Stomach (tissue), 9 donors: ENCODE results near the gene GRIN2B. TPM values are rescaled to one million over a fixed set of nuclear protein-coding genes. Genes with fewer than 3 reads are reported as not detected.

Experiments used
- DNase-seq, 2 donors: peaks; one replicate each; pipeline versions ENCODE4 v3.0.0 to v3.0.0-alpha.2; 2013 to 2019
- H3K27ac ChIP-seq, 5 donors: fragments of 200-600 bp in 4 of 5; sonication (generic) in 4 of 5; one replicate each; pipeline ENCODE4 v1.5.1; 2013 to 2019; ENCODE audit warnings: mild to moderate bottlenecking in 1 of 5, moderate library complexity in 1 of 5
- H3K27me3 ChIP-seq, 3 donors: fragments of 200-600 bp; sonication (generic); one replicate each; pipeline ENCODE4 v1.5.1; 2017 to 2019; ENCODE audit warnings: mixed run types in 1 of 3
- H3K36me3 ChIP-seq, 4 donors: fragments of 200-600 bp; sonication (generic); 1 replicate in 3 of 4; 2 replicates in 1 of 4; pipeline ENCODE4 v1.5.1; 2016 to 2019
- H3K4me1 ChIP-seq, 4 donors: fragments of 200-600 bp; sonication (generic); one replicate each; pipeline ENCODE4 v1.5.1; 2016 to 2019
- H3K4me3 ChIP-seq, 4 donors: fragments of 200-600 bp; sonication (generic) in 3 of 4; one replicate each; pipeline ENCODE4 v1.5.1; 2016 to 2019; ENCODE audit warnings: mild to moderate bottlenecking in 1 of 4
- H3K9me3 ChIP-seq, 4 donors: fragments of 200-600 bp; sonication (generic); one replicate each; pipeline ENCODE4 v1.5.1; 2016 to 2019
- EP300 ChIP-seq: sonication (generic); formaldehyde crosslinking; IDR thresholded peaks from one replicate; pipeline ENCODE4 v1.6.1; 2017; ENCODE audit warnings: antibody characterized with exemption
- POLR2A ChIP-seq, 4 donors: fragments of 450-650 bp; IDR thresholded peaks; one replicate each; pipeline ENCODE4 v1.6.1; 2016; ENCODE audit warnings: antibody characterized with exemption in 4 of 4, control low read depth in 2 of 4, mild to moderate bottlenecking in 1 of 4, moderate library complexity in 1 of 4
- POLR2AphosphoS5 ChIP-seq, 3 donors: sonication (generic); formaldehyde crosslinking; IDR thresholded peaks; one replicate each; pipeline ENCODE4 v1.6.1; 2016; ENCODE audit warnings: antibody characterized with exemption in 3 of 3
- WGBS, 5 donors: extraction: QIAGEN DNeasy Blood & Tissue Kit in 3 of 5; methylation state at CpG; one replicate each; pipeline versions ENCODE4 v1.1.5 to v1.1.7; 2013 to 2018; 5-methylcytosine and 5-hydroxymethylcytosine counted together
- intact Hi-C: fragments of 100-400 bp; cut with DNase I; formaldehyde crosslinking; loops from one replicate; pipeline ENCODE4 v1.15.1; 2023; ENCODE audit warnings: low total_unique reads
- polyA plus RNA-seq, 3 donors: library from polyadenylated mRNA; stranded (reverse); fragments of 200-250 nt; gene quantifications; one replicate each; pipeline ENCODE4 v1.2.3, GENCODE V29; 2013
- total RNA-seq, 5 donors: library from RNA; depleted of rRNA; stranded (reverse); fragments of >200 nt; gene quantifications; one replicate each; pipeline versions ENCODE4 v1.1.0 to v1.2.3, GENCODE V29; 2014 to 2016
- TF ChIP-seq, protein P1 (sequence below), 7 experiments: fragments of 450-650 bp in 4 of 7; fragments of 200-600 bp in 3 of 7; sonication (generic) in 3 of 7; IDR thresholded peaks; one replicate each; pipeline ENCODE4 v1.5.1; 2016 to 2019; ENCODE audit warnings: antibody characterized with exemption in 7 of 7, control low read depth in 2 of 7, mild to moderate bottlenecking in 1 of 7
- donor health status: healthy with polysubstance abuse.
- donor health status: Bipolar disorder and iron deficiency.
- donor health status: healthy.

The GRIN2B gene
- total and polyA plus RNA-seq, 8 donors = under 0.01 to 0.55 (median 0.23) TPM; not detected in 4

DNA sequence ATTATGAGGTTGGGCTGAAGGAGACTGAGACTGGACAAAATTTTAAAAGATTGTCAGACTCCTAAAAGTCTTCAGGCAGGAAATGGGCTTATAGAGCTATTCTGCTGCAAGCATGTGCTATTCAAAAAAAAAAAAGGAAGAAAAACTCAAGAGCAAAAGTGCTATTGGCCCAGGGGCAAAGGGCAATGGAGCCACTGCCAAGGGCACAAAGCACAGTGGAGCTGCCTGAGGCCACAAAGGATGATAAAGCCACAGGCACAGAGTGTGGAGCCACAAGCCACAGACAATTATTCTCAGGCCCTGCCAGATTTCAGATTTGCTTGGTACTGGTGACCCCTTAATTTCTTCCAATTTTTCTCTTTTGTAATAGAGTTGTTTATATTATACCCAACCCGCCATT, 29.6 kb upstream of the GRIN2B start:
- Histone ChIP-seq H3K9me3 (peaks cover 0 to 13% (median 5%) of the 10 kb centered on the region in 4 donors), H3K27ac (no peak overlapping the region), H3K4me3 (no peak overlapping the region), H3K4me1 (no peaks in the 10 kb centered on the region), H3K36me3 (no peaks in the 10 kb centered on the region), H3K27me3 (no peaks in the 10 kb centered on the region)
- no peak for DNase-seq
- intact Hi-C loops = no loop called here
- TF ChIP-seq EP300 (no peak), POLR2AphosphoS5 (IDR thresholded peaks at IDR 0.05) (no peak), POLR2A (IDR thresholded peaks at IDR 0.05) (no peak)
- TF ChIP-seq, protein P1, sequence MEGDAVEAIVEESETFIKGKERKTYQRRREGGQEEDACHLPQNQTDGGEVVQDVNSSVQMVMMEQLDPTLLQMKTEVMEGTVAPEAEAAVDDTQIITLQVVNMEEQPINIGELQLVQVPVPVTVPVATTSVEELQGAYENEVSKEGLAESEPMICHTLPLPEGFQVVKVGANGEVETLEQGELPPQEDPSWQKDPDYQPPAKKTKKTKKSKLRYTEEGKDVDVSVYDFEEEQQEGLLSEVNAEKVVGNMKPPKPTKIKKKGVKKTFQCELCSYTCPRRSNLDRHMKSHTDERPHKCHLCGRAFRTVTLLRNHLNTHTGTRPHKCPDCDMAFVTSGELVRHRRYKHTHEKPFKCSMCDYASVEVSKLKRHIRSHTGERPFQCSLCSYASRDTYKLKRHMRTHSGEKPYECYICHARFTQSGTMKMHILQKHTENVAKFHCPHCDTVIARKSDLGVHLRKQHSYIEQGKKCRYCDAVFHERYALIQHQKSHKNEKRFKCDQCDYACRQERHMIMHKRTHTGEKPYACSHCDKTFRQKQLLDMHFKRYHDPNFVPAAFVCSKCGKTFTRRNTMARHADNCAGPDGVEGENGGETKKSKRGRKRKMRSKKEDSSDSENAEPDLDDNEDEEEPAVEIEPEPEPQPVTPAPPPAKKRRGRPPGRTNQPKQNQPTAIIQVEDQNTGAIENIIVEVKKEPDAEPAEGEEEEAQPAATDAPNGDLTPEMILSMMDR (IDR thresholded peaks at IDR 0.05) = no peak
- 79 to 95% (median 83%) methylated on average over 1 of the region's 1 CpG for WGBS, 5 donors

DNA sequence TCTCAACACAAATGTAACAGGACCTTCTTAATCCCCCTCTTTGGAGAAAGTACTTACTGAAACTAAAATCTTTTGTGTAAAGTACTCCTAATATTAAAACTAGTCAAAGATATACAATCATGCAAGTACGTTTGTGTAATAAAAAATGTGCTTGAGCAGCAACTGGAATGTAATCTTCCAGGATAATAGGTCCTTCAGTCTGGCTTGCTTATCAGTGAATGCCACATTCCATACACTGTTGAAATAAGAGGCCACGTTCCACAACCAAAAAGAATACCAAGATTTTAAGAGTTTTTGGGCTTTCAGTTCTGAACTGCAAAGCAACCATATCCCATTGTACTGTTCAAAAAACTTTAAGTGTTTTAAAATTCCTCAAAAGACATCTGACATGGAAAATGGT, 26.2 kb upstream of the GRIN2B start:
- no peak for TF ChIP-seq EP300
- TF ChIP-seq, protein P1 (IDR thresholded peaks at IDR 0.05) = no peak
- TF ChIP-seq POLR2AphosphoS5 (IDR thresholded peaks at IDR 0.05) = no peak
- no peak for TF ChIP-seq POLR2A (IDR thresholded peaks at IDR 0.05)
- H3K27me3 ChIP-seq = no peaks in the 10 kb centered on the region
- DNase-seq = no peak
- H3K27ac ChIP-seq = no peak overlapping the region
- no peaks in the 10 kb centered on the region for H3K36me3 ChIP-seq
- peaks cover 0 to 2% (median under 1%) of the 10 kb centered on the region in 4 donors for H3K9me3 ChIP-seq
- 10 to 19% (median 12%) methylated on average over 2 of the region's 2 CpGs for WGBS, 5 donors
- H3K4me3 ChIP-seq = no peak overlapping the region
- H3K4me1 ChIP-seq = no peaks in the 10 kb centered on the region
- intact Hi-C loops = no loop called here

DNA sequence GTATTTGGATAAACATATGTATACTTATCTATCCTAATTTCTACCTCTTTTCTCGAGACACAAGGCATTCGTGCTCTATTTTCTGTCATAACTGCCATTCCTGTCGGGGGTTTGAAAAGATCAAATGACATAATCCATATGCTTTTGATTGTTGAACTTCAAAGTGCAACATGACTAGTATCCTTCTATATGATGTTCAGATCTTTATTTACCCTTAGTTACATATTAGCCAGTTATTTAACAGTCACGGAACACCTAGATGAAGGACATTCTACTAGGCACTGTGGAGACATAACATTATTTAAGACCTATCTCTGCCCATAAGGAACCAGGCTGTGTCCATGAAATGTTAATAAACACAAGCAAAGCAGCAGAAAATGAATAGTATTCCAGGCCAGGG, 11.2 kb upstream of the GRIN2B start:
- intact Hi-C loops = no loop called here
- no peaks in the 10 kb centered on the region for H3K4me1 ChIP-seq
- no peaks in the 10 kb centered on the region for H3K9me3 ChIP-seq
- H3K27ac ChIP-seq = no peak overlapping the region
- H3K36me3 ChIP-seq = no peaks in the 10 kb centered on the region
- no peak for DNase-seq
- no peak overlapping the region for H3K4me3 ChIP-seq
- WGBS, 5 donors = 43 to 67% (median 51%) methylated on average over 4 of the region's 4 CpGs
- H3K27me3 ChIP-seq = no peaks in the 10 kb centered on the region
- TF ChIP-seq POLR2AphosphoS5 (IDR thresholded peaks at IDR 0.05) = no peak
- TF ChIP-seq POLR2A (IDR thresholded peaks at IDR 0.05) = no peak
- TF ChIP-seq EP300 = no peak
- TF ChIP-seq, protein P1 (IDR thresholded peaks at IDR 0.05) = no peak

DNA sequence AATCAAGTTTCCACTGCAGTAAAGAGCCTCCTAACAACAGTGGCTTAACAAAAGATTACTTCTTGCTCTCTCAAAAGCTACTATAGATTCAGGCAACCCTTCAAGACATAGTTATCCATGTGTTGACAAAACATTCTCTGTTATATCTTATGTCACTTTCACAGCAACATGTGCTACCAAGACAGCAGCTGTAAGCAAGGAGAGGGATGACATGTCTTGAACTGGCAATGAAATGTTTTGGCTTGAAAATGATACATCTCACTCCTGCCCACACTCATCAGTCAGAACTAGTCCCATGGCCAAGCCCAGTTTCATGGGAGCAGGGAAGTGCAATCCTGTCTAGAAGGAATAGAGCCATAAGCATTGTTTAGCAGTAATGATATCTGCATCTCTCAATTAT, 10.7 kb upstream of the GRIN2B start:
- Histone ChIP-seq H3K27me3 (no peaks in the 10 kb centered on the region), H3K9me3 (no peaks in the 10 kb centered on the region), H3K36me3 (no peaks in the 10 kb centered on the region), H3K4me1 (no peaks in the 10 kb centered on the region), H3K27ac (no peak overlapping the region), H3K4me3 (no peak overlapping the region)
- intact Hi-C loops = no loop called here
- DNase-seq = no peak
- TF ChIP-seq, protein P1 (IDR thresholded peaks at IDR 0.05) = no peak
- TF ChIP-seq EP300 = no peak
- no peak for TF ChIP-seq POLR2AphosphoS5 (IDR thresholded peaks at IDR 0.05)
- no peak for TF ChIP-seq POLR2A (IDR thresholded peaks at IDR 0.05)
